Measurements from ENCODE around the gene SLC25A30.
A peak's percentile ranks its signal among the peaks of the same experiment; 100 is the strongest.
"Not testable (repeated sequence)": the region's sequence is repeated elsewhere in the genome, so short reads cannot be mapped to it uniquely, and the experiment has no call there.

SLC25A30 gene

GRCh38 chr13:45364876-45365557 is 53.2 kb downstream of the SLC25A30 start:
- no peak for DNase-seq

GRCh38 chr13:45362939-45363338 is 55.2 kb downstream of the SLC25A30 start:
- DNase-seq, result no peak

DNA sequence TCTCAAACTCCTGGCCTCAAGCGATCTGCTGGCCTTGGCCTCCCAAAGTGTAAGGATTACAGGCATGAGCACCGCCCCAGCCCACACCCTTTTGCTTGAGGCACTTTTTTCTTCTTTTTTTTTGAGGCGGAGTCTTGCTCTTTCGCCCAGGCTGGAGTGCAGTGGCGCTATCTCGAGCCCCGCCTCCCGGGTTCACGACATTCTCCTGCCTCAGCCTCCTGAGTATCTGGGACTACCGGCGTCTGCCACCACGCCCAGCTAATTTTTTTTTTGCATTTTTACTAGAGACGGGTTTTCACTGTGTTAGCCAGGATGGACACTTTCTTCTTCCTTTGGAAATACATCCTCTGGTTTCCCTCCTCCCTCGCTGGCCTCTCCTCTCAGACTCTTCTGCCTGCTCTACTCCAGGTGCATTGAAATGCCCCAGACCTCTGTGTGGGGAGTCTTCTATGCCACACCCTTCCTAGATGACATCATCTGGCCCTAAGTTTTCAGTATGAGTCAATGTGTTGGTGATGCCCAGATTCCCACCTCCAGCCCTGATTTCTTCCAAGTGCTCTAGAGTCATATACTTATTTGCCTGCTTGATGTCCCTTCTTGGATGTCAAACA is 56.5 kb downstream of the SLC25A30 start:
- no peak for DNase-seq

GRCh38 chr13:45356966-45357672 is 61.1 kb downstream of the SLC25A30 start:
- no peak for DNase-seq

GRCh38 chr13:45353895-45354294 is 64.3 kb downstream of the SLC25A30 start:
- DNase-seq, result peak in 1 of 2 experiments; percentile 11

DNA sequence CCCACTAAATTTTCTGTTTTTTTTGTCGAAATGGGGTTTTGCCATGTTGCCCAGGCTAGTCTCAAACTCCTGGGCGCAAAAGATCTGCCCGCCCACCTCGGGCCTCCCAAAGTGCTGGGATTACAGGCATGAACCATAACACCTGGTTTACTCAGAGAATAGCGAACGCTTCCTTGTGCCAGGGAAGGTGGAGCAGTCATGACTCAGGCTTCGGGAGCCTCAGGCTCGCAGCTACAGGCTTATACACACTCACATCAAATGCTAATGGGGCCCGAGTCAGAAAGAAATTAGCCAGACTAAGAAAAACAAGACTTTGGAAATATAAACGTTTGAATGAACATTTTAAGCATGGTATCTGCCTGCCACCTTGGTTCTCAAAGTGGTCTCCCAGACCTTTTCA is 66.1 kb downstream of the SLC25A30 start:
- no peak for DNase-seq

GRCh38 chr13:45350152-45350551 is 68.0 kb downstream of the SLC25A30 start:
- DNase-seq, result no peak

GRCh38 chr13:45349438-45349837 is 68.7 kb downstream of the SLC25A30 start:
- no peak for DNase-seq

DNA sequence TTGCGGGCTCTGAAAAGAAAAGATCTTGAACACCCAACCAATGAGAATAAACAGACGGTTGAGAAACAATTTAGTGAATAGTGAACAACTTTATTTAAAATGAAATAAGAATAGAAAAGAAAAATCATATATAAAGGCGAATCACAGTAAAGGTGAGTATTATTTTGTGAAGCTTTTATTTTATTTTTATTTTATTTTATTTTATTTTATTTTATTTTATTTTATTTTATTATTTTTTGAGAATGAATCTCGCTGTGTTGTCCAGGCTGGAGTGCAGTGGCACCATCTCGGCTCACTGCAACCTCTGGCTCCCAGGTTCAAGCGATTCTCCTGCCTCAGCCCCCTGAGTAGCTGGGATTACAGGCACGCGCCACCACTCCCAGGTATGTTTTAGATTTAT is 74.1 kb downstream of the SLC25A30 start:
- DNase-seq, result not testable (repeated sequence)
